ENCODE measurements around the gene TSPEAR. TPM values are rescaled to one million over a fixed set of nuclear protein-coding genes. Genes with fewer than 3 reads are reported as not detected.
"Not testable (repeated sequence)": the region's sequence is repeated elsewhere in the genome, so short reads cannot be mapped to it uniquely, and the experiment has no call there.

Gene TSPEAR
- total RNA-seq, 4 donors from 2014 or later: 0.18 to 0.69 (median 0.51) TPM; not detected in 1

DNA sequence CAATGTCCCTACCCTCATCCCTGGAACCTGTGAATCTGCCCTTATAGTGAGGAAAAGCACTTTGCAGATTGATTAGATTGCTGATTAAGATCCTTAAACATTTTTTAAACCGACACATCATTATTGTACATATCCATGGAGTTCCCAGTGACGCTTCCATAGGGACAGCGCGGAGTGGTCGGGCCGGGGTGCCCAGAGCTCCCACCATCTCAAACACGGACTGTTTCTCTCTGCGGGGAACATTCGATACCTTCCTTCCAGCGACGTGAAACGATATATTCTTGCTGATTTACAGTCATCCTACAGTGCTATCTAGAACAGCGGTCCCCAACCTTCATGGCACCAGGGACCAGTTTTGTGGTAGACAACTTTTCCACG lies 10.4 kb downstream of the TSPEAR start:
- peaks cover 0 to 8% of the 10 kb centered on the region in 2 donors for H3K27me3 ChIP-seq
- intact Hi-C loops (cut with DNase I; ENCODE audit: low total_unique reads): no loop called here
- TF ChIP-seq POLR2A (IDR thresholded peaks at IDR 0.05): no peak
- TF ChIP-seq, protein P1, sequence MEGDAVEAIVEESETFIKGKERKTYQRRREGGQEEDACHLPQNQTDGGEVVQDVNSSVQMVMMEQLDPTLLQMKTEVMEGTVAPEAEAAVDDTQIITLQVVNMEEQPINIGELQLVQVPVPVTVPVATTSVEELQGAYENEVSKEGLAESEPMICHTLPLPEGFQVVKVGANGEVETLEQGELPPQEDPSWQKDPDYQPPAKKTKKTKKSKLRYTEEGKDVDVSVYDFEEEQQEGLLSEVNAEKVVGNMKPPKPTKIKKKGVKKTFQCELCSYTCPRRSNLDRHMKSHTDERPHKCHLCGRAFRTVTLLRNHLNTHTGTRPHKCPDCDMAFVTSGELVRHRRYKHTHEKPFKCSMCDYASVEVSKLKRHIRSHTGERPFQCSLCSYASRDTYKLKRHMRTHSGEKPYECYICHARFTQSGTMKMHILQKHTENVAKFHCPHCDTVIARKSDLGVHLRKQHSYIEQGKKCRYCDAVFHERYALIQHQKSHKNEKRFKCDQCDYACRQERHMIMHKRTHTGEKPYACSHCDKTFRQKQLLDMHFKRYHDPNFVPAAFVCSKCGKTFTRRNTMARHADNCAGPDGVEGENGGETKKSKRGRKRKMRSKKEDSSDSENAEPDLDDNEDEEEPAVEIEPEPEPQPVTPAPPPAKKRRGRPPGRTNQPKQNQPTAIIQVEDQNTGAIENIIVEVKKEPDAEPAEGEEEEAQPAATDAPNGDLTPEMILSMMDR (IDR thresholded peaks at IDR 0.05): no peak
- no peak for DNase-seq
- no peaks in the 10 kb centered on the region for H3K9me3 ChIP-seq
- H3K36me3 ChIP-seq: no peaks in the 10 kb centered on the region
- no peaks in the 10 kb centered on the region for H3K4me1 ChIP-seq
- no peak overlapping the region for H3K4me3 ChIP-seq
- H3K27ac ChIP-seq: no peak overlapping the region

DNA sequence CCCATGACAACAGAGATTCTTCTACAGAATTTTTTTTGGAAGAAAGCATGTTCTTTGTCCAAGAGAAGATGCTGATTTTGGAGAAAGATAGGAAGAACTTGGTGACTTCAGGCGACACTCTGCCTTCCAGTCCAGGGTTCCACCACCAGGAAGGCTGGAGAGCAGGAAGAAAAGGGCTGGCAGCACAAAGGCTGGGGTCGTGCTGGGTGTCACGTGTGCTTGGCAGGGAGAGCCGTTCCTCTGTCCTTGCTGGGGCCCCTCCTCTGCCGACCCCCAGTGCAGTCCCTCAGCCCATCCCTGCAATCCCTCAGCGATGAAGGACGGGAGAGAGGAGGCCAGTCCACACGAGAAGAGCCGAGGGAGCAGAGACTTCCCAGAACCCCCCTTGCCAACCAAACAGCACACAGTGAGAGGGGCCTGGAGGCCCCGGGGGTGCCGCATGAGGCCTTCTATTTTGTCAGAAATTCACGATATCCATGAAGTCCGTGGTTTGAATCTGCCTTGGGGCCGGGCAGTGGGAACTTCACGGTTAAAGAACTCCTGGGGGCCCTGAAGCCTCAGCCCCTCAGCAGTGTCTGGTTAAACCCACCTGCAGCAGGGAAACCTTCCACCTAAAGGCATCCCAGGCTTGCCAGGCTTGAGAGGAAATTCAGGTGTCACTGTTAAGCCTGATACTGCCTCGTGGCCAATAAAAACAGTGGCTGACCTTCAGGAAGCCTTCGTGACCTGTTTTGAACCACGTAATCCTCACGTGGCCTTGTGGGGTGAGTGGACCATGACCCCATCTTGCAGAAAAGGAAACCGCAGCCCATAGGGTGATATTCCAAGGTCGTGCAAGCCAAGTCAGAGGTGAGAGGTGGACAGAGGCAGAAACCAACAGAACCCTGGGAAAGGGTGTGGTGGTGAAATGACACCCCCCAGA lies 11.0 kb downstream of the TSPEAR start:
- no peak overlapping the region for H3K4me3 ChIP-seq
- no peaks in the 10 kb centered on the region for H3K36me3 ChIP-seq
- peaks cover 0 to 7% of the 10 kb centered on the region in 2 donors for H3K27me3 ChIP-seq
- TF ChIP-seq, protein P1 (IDR thresholded peaks at IDR 0.05): no peak
- TF ChIP-seq POLR2A (IDR thresholded peaks at IDR 0.05): no peak
- intact Hi-C loops (cut with DNase I; ENCODE audit: low total_unique reads): no loop called here
- no peak for DNase-seq
- no peaks in the 10 kb centered on the region for H3K4me1 ChIP-seq
- H3K27ac ChIP-seq: no peak overlapping the region
- no peaks in the 10 kb centered on the region for H3K9me3 ChIP-seq

DNA sequence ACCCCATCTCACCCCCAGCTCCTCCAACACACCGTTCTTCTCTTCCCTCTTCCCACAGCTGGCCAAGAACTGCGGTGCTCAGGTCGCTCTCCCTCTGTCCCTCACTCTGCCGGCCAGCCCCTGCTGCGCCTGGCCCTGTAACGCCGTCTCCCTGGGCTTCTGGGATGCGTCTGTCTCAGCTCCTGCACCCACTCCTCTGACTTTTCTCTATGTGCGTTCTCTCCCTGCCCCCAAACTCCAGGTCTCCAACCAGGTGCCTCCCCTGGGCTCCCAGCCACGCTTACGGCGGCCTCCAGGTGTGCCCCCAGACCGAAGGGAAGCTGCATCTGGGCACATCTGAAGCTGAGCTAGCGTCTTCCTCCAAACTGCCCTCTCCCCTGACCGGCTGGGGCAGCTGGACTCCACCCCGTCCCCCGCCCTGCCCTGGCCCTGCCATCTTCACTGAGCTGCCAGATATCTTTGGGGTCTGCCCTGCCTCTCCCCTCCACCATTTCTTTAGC lies 11.8 kb downstream of the TSPEAR start:
- TF ChIP-seq, protein P1 (IDR thresholded peaks at IDR 0.05): no peak
- no peak for TF ChIP-seq POLR2A (IDR thresholded peaks at IDR 0.05)
- H3K27ac ChIP-seq: no peak overlapping the region
- DNase-seq: no peak
- intact Hi-C loops (cut with DNase I; ENCODE audit: low total_unique reads): no loop called here
- no peaks in the 10 kb centered on the region for H3K36me3 ChIP-seq
- H3K4me3 ChIP-seq: no peak overlapping the region
- no peaks in the 10 kb centered on the region for H3K9me3 ChIP-seq
- H3K27me3 ChIP-seq: peaks cover 0 to 7% of the 10 kb centered on the region in 2 donors
- H3K4me1 ChIP-seq: no peaks in the 10 kb centered on the region

DNA sequence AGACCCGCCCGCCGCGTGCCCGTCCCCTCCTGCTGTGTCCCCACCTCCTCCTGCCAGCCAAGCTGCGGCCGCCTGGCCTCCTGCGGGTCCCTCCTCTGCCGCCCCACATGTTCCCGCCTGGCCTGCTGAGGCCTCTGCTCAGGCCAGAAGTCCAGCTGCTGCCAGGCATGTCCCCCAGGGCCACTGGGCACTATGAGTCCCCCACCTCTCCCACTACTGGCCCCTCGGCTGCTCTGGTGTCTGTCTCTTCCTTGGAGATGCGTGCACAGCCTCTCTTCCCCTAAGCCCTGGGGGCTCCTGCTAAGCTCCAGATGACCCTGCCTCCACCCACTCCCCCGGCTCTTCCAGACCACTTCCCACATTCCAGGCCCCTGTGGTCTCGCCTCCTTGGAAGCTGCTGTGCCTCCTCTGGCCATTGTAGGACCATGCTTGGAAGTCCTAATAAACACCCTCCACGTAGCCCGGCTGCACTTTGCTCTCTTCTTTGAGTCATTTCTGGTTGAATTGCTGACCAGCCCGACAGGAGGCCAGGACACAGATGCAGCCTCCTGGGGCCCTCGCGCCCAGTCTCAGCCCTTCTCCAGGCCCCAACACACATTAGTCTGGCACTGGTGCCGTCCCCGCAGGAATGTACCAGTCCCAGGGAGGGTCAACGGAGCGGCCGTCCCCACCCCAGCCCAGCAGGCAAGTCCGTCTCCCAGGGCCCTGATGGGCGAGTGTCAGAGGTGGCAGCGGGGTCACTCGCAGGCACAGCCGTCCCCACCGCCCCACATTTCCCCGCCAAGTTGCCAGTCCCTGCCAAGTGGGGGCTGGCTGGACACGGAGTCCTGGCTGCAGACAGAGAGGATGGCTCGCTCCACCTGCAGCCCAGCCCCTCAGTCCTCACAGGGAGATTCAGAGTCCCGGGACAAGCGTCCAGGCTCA lies 13.3 kb downstream of the TSPEAR start:
- Histone ChIP-seq H3K36me3 (no peaks in the 10 kb centered on the region), H3K27ac (no peak overlapping the region), H3K27me3 (peaks cover 0 to 7% of the 10 kb centered on the region in 2 donors), H3K4me3 (no peak overlapping the region), H3K9me3 (no peaks in the 10 kb centered on the region), H3K4me1 (no peaks in the 10 kb centered on the region)
- no peak for DNase-seq
- intact Hi-C loops (cut with DNase I; ENCODE audit: low total_unique reads): no loop called here
- TF ChIP-seq, protein P1 (IDR thresholded peaks at IDR 0.05): no peak
- TF ChIP-seq POLR2A (IDR thresholded peaks at IDR 0.05): no peak

DNA sequence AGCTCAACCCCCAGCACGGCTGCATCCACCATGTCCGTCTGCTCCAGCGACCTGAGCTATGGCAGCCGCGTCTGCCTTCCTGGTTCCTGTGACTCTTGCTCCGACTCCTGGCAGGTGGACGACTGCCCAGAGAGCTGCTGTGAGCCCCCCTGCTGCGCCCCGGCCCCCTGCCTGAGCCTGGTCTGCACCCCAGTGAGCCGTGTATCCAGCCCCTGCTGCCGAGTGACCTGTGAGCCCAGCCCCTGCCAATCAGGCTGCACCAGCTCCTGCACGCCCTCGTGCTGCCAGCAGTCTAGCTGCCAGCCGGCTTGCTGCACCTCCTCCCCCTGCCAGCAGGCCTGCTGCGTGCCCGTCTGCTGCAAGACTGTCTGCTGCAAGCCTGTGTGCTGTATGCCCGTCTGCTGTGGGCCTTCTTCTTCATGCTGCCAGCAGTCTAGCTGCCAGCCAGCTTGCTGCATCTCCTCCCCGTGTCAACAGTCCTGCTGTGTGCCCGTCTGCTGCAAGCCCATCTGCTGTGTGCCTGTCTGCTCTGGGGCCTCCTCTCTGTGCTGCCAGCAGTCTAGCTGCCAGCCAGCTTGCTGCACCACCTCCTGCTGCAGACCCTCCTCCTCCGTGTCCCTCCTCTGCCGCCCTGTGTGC lies 14.1 kb downstream of the TSPEAR start, which contains the start of gene KRTAP10-12:
TSS of gene KRTAP10-12 (plus strand) at position 1 of the 639 bp plus-strand sequence. CDS start at position 31, 30 bp downstream.
- H3K27ac ChIP-seq; H3K4me1 ChIP-seq; H3K4me3 ChIP-seq; intact Hi-C loops (cut with DNase I; ENCODE audit: low total_unique reads); H3K9me3 ChIP-seq; H3K27me3 ChIP-seq; DNase-seq; H3K36me3 ChIP-seq: not testable (repeated sequence)
